Endothelial cell of umbilical vein (primary cell): Measurements from ENCODE around the gene ACP2.

Source experiments
- POLR2AphosphoS5 ChIP-seq: IDR thresholded peaks from 2 replicates; pipeline ENCODE4 v1.6.1; 2012; ENCODE audit warnings: low read depth, mild to moderate bottlenecking, control low read depth, low read length, moderate library complexity; ENCODE audit not compliant: insufficient read depth
- TF ChIP-seq, protein P1 (sequence below), 2 donors: IDR thresholded peaks; 1 replicate in 1 of 2; 2 replicates in 1 of 2; pipeline ENCODE4 v1.5.1; 2011; ENCODE audit warnings: low read length in 2 of 2, mild to moderate bottlenecking in 2 of 2, moderate library complexity in 2 of 2, control low read depth in 1 of 2, inconsistent platforms in 1 of 2, low read depth in 1 of 2; ENCODE audit not compliant: insufficient read depth in 1 of 2; ENCODE audit errors: extremely low read depth in 1 of 2

DNA sequence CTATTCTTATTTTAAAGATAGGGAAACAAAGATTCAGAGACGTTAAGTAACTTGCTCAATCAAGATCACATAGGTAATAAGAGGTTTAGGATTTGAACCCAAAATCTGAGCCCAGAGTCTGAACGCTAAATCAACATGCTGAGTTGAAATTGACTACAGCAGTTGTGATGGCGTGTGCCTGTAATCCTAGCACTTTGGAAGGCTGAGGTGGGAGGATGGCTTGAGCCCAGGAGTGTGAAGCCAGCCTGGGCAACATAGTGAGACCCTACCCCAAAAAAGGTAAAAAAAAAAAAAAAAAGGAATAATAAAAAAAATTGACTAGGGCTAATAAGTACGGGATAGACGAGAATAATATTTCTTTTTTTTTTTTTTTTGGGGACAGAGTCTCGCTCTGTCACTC, 7.8 kb upstream of the ACP2 start:
- TF ChIP-seq, protein P1, sequence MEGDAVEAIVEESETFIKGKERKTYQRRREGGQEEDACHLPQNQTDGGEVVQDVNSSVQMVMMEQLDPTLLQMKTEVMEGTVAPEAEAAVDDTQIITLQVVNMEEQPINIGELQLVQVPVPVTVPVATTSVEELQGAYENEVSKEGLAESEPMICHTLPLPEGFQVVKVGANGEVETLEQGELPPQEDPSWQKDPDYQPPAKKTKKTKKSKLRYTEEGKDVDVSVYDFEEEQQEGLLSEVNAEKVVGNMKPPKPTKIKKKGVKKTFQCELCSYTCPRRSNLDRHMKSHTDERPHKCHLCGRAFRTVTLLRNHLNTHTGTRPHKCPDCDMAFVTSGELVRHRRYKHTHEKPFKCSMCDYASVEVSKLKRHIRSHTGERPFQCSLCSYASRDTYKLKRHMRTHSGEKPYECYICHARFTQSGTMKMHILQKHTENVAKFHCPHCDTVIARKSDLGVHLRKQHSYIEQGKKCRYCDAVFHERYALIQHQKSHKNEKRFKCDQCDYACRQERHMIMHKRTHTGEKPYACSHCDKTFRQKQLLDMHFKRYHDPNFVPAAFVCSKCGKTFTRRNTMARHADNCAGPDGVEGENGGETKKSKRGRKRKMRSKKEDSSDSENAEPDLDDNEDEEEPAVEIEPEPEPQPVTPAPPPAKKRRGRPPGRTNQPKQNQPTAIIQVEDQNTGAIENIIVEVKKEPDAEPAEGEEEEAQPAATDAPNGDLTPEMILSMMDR (IDR thresholded peaks at IDR 0.05; ENCODE audit: extremely low read depth in 1 of 2, insufficient read depth in 1 of 2, low read depth in 1 of 2, low read length in 2 of 2), result no peak
- no peak for TF ChIP-seq POLR2AphosphoS5
